ENCODE measurements around the gene IGFBP2.

DNA sequence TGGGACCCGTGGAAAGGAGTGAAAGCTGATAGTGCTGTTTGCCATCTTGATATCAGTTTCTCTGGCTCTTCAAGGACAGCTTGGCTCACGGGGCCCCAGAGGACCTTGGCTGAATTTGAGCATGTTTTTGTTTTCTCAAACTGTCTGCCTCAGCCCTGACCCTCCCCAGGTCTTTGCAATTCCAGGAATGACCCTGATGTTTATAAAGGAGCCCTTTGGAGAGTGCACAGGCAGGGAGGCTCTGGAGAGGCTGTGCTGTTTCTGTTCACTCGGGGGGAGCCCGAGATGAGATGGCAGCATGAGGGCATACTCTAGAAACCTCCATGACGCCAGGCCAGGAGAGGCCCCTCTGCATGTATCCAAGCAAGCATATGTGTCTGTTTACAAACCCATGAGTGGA lies 16.4 kb downstream of the IGFBP2 start:
- TF ChIP-seq POLR2A (IDR thresholded peaks at IDR 0.05) (no peak), POLR2AphosphoS5 (IDR thresholded peaks at IDR 0.05) (no peak)
- TF ChIP-seq, protein P1, sequence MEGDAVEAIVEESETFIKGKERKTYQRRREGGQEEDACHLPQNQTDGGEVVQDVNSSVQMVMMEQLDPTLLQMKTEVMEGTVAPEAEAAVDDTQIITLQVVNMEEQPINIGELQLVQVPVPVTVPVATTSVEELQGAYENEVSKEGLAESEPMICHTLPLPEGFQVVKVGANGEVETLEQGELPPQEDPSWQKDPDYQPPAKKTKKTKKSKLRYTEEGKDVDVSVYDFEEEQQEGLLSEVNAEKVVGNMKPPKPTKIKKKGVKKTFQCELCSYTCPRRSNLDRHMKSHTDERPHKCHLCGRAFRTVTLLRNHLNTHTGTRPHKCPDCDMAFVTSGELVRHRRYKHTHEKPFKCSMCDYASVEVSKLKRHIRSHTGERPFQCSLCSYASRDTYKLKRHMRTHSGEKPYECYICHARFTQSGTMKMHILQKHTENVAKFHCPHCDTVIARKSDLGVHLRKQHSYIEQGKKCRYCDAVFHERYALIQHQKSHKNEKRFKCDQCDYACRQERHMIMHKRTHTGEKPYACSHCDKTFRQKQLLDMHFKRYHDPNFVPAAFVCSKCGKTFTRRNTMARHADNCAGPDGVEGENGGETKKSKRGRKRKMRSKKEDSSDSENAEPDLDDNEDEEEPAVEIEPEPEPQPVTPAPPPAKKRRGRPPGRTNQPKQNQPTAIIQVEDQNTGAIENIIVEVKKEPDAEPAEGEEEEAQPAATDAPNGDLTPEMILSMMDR (IDR thresholded peaks at IDR 0.05 in 8 of 11, conservative IDR thresholded peaks at IDR 0.05 in 3 of 11), result no peak

Measured in spleen (tissue), 7 donors.